K562 (cell line): ENCODE results near the gene TAF1B. TPM values are rescaled to one million over a fixed set of nuclear protein-coding genes. Genes with fewer than 3 reads are reported as not detected.

ENCODE experiments used
- ATAC-seq: fragments of 200-7000 bp; cut with Tn5 transposase; 3 replicates; pipeline ENCODE4 v1.9.1; 2020; ENCODE audit warnings: moderate library complexity
- BruUV-seq: library from RNA; stranded (reverse); fragments of 400-500 nt; replicated peaks from 2 replicates; lab custom pipeline; 2021; lab: Mats Ljungman, UMichigan
- CTCF ChIA-PET: fragments of 300-600 bp; formaldehyde crosslinking; extraction: SDS; loops from one replicate; lab custom pipeline; 2021; ENCODE audit warnings: low intra/inter-chr PET ratio; lab: Yijun Ruan, JAX
- POLR2A ChIA-PET: fragments of 300-600, 350-650 bp; sonication (Branson Sonifier 250); formaldehyde crosslinking; extraction: SDS; loops from one replicate; lab custom pipeline; 2021; ENCODE audit warnings: antibody characterized with exemption, inconsistent platforms; lab: Yijun Ruan, JAX
- DNase-seq, 4 experiments: peaks; one replicate each; pipeline versions ENCODE4 v3.0.0 to v3.0.0-alpha.2; 2011 to 2018; ENCODE audit warnings: low spot score in 3 of 4, mixed read lengths in 3 of 4; ENCODE audit errors: extremely low read depth in 1 of 4
- FAIRE-seq: peaks from 2 replicates; lab custom pipeline; 2011; peaks lifted over from hg19 to GRCh38; lab: Jason Lieb, UNC
- H2AFZ ChIP-seq: 2 replicates; pipeline ENCODE4 v1.6.0; 2011; ENCODE audit warnings: low read depth, low read length, control low read depth, inconsistent platforms
- H3K27ac ChIP-seq: fragments of 200-600 bp; 3 replicates; pipeline ENCODE4 v1.8.0; 2011; ENCODE audit warnings: low read depth, mild to moderate bottlenecking, control low read depth, inconsistent platforms, low read length, moderate library complexity, mixed read lengths; ENCODE audit errors: extremely low read depth
- H3K27me3 ChIP-seq, 2 experiments: fragments of 300-600 bp in 1 of 2; 2 replicates in 1 of 2; 3 replicates in 1 of 2; pipeline versions ENCODE4 v1.6.0 to v1.8.0; 2011; ENCODE audit warnings: inconsistent platforms in 2 of 2, low read length in 2 of 2, mild to moderate bottlenecking in 1 of 2, mixed read lengths in 1 of 2, moderate library complexity in 1 of 2; ENCODE audit not compliant: control insufficient read depth in 2 of 2, insufficient read depth in 2 of 2
- H3K36me3 ChIP-seq: fragments of 300-600 bp; 3 replicates; pipeline ENCODE4 v1.8.0; 2011; ENCODE audit warnings: mild to moderate bottlenecking, low read length, inconsistent platforms; ENCODE audit not compliant: control insufficient read depth, insufficient read depth
- H3K4me1 ChIP-seq, 2 experiments: fragments of 200-600 bp in 1 of 2; replicated peaks in 1 of 2; 2 replicates in 1 of 2; 3 replicates in 1 of 2; pipeline versions ENCODE4 v1.5.1 to v1.8.0; 2011; ENCODE audit warnings: inconsistent platforms in 2 of 2, low read length in 2 of 2, mild to moderate bottlenecking in 1 of 2, mixed read lengths in 1 of 2, moderate library complexity in 1 of 2; ENCODE audit not compliant: control insufficient read depth in 2 of 2, insufficient read depth in 2 of 2
- H3K4me2 ChIP-seq: 2 replicates; pipeline ENCODE4 v1.6.1; 2011; ENCODE audit warnings: low read length, control low read depth, inconsistent platforms, mixed read lengths; ENCODE audit not compliant: insufficient read depth
- H3K4me3 ChIP-seq: fragments of 200-600 bp; sonication (generic), shearing (Covaris generic); 2 replicates; pipeline ENCODE4 v1.5.1; 2016; ENCODE audit warnings: control low read depth, inconsistent platforms
- H3K79me2 ChIP-seq: fragments of 200-600 bp; 3 replicates; pipeline ENCODE4 v1.8.0; 2011; ENCODE audit warnings: low read length, inconsistent platforms; ENCODE audit not compliant: control insufficient read depth, insufficient read depth
- H3K9ac ChIP-seq, 2 experiments: 2 replicates each; pipeline versions ENCODE4 v1.6.0 to v1.6.1; 2011; ENCODE audit warnings: low read depth in 2 of 2, low read length in 2 of 2, control low read depth in 1 of 2, inconsistent platforms in 1 of 2, mild to moderate bottlenecking in 1 of 2, mixed read lengths in 1 of 2; ENCODE audit not compliant: insufficient read depth in 1 of 2
- H3K9me1 ChIP-seq: one replicate; pipeline ENCODE4 v1.6.0; 2011; ENCODE audit warnings: inconsistent platforms, mild to moderate bottlenecking, low read length, moderate library complexity; ENCODE audit not compliant: control insufficient read depth, insufficient read depth
- H3K9me3 ChIP-seq: replicated peaks from 2 replicates; pipeline ENCODE4 v1.5.1; 2011; ENCODE audit warnings: low read depth, low read length, inconsistent platforms; ENCODE audit not compliant: control insufficient read depth, insufficient read depth
- H4K20me1 ChIP-seq: replicated peaks from 2 replicates; pipeline ENCODE4 v1.6.1; 2011; ENCODE audit warnings: low read length, inconsistent platforms, mixed read lengths; ENCODE audit not compliant: control insufficient read depth, insufficient read depth
- CHD1 ChIP-seq: fragments of 200-600 bp; sonication (generic); IDR thresholded peaks from one replicate; pipeline ENCODE4 v1.6.1; 2012; ENCODE audit warnings: mild to moderate bottlenecking, moderate library complexity, low read length, inconsistent platforms
- HCFC1 ChIP-seq: IDR thresholded peaks from 2 replicates; pipeline ENCODE4 v1.6.1; 2012; ENCODE audit warnings: low read depth, low read length, improper control_type of control experiment
- RNF2 ChIP-seq: sonication (generic); IDR thresholded peaks from 2 replicates; pipeline ENCODE4 v1.6.1; 2016
- ZBTB40 ChIP-seq, 2 experiments: fragments of 450-650 bp in 1 of 2; sonication (generic) in 1 of 2; formaldehyde crosslinking in 1 of 2; IDR thresholded peaks; 2 replicates each; pipeline versions ENCODE4 v1.7.1 to v1.9.0; 2016 to 2022; ENCODE audit warnings: inconsistent platforms in 1 of 2, mild to moderate bottlenecking in 1 of 2, missing genetic modification reagents in 1 of 2
- WGBS: fragments of 100-300 bp; shearing (Covaris generic); methylation state at CpG from one replicate; pipeline ENCODE4 v1.1.6; 2016; ENCODE audit warnings: low coverage, mixed read lengths; ENCODE audit not compliant: insufficient coverage; ENCODE audit errors: missing lambda C conversion rate; 5-methylcytosine and 5-hydroxymethylcytosine counted together
- in situ Hi-C: fragments of 300-500 bp; cut with MboI; formaldehyde crosslinking; loops from 4 replicates; pipeline ENCODE4 v1.15.0; 2018; ENCODE audit warnings: inconsistent platforms, mixed read lengths
- intact Hi-C: fragments of 100-400 bp; cut with micrococcal nuclease; formaldehyde crosslinking; loops from 2 replicates; pipeline ENCODE4 v1.14.2; 2022
- polyA plus RNA-seq, 8 experiments: library from polyadenylated mRNA; depleted of rRNA in 4 of 8; stranded (reverse) in 5 of 8; unstranded in 3 of 8; fragments of >200 nt; fragmentation: Nextera tagmentation in 2 of 8; fragmentation: Illumina TruSeq in 1 of 8; extraction: Ambion mirVana in 2 of 8; extraction: Trizol in 1 of 8; gene quantifications; 2 replicates each; pipeline versions ENCODE4 v1.2.1 to v1.2.3, GENCODE V29; 2011 to 2014; ENCODE audit warnings: inconsistent platforms in 1 of 8, missing spikeins in 1 of 8
- total RNA-seq, 7 experiments: library from RNA; depleted of rRNA in 6 of 7; stranded (reverse); fragments of >200 nt in 6 of 7; fragmentation: Illumina TruSeq in 2 of 7; extraction: Trizol in 2 of 7; gene quantifications; 2 replicates each; pipeline versions ENCODE4 v1.2.1 to v1.2.3, GENCODE V29; 2011 to 2021; ENCODE audit warnings: low replicate concordance in 1 of 7

TAF1B gene
- total and polyA plus RNA-seq, 9 of the 15 experiments (the other 6 are each of a cell fraction or from before 2014, with no cell fraction given), result 8.8 to 25.1 (median 17.3) TPM

- no peak overlapping the region for H3K4me2 ChIP-seq
- no peaks in the 10 kb centered on the region for H4K20me1 ChIP-seq
- BruUV-seq, result no TSS peak
- no peak overlapping the region for H2AFZ ChIP-seq
- no peak overlapping the region for H3K9ac ChIP-seq
- CTCF ChIA-PET, result no interaction called here
- H3K36me3 ChIP-seq, result no peaks in the 10 kb centered on the region
- no peak for ATAC-seq
- POLR2A ChIA-PET, result interaction anchor here (0.6 kb wide), 1 partner anchor 142 kb away, joined by 3 read pairs; no protein-coding TSS in a partner anchor
- no peaks in the 10 kb centered on the region for H3K9me3 ChIP-seq
- no peak for FAIRE-seq
- intact Hi-C loops, result no loop called here
- H3K4me1 ChIP-seq, result peaks cover under 1 to 10% of the 10 kb centered on the region in 2 experiments; a peak in 4 of 5 replicates
- no peak overlapping the region for H3K4me3 ChIP-seq
- H3K27ac ChIP-seq, result no peak overlapping the region
- no peak for TF ChIP-seq HCFC1
- no peak for TF ChIP-seq CHD1
- 74% methylated on average over 9 of the region's 13 CpGs for WGBS
- no peaks in the 10 kb centered on the region for H3K79me2 ChIP-seq
- no peaks in the 10 kb centered on the region for H3K27me3 ChIP-seq
- no peaks in the 10 kb centered on the region for H3K9me1 ChIP-seq
- DNase-seq, result no peak
- in situ Hi-C loops, result loop anchor here (25.0 kb wide), 1 partner anchor 843 kb away; no protein-coding TSS in a partner anchor
These were observed 23.7 kb upstream of the TAF1B start for GRCh38 chr2:9819551-9819950.

- Histone ChIP-seq H4K20me1 (no peaks in the 10 kb centered on the region), H3K9ac (no peak overlapping the region), H3K79me2 (no peaks in the 10 kb centered on the region), H3K27ac (no peak overlapping the region), H3K9me3 (no peaks in the 10 kb centered on the region), H3K27me3 (no peaks in the 10 kb centered on the region), H3K36me3 (no peaks in the 10 kb centered on the region), H3K4me3 (no peak overlapping the region), H3K4me2 (no peak overlapping the region), H2AFZ (no peak overlapping the region), H3K9me1 (no peaks in the 10 kb centered on the region), H3K4me1 (peaks cover 0 to 8% of the 10 kb centered on the region in 2 experiments; a peak in 3 of 5 replicates)
- WGBS, result 71% methylated on average over 25 of the region's 32 CpGs
- no peak for DNase-seq
- ChIA-PET POLR2A (interaction anchor here (0.6 kb wide), 1 partner anchor 141 kb away, joined by 3 read pairs; no protein-coding TSS in a partner anchor), CTCF (no interaction called here)
- no TSS peak for BruUV-seq
- in situ Hi-C loops (loop anchor here (25.0 kb wide), 1 partner anchor 842 kb away; no protein-coding TSS in a partner anchor), intact Hi-C loops (no loop called here)
- FAIRE-seq, result no peak
- ATAC-seq, result no peak
- TF ChIP-seq ZBTB40 (IDR thresholded peaks at IDR 0.05) (no peak), ZBTB40 (CRISPR knock-in tag; IDR thresholded peaks at IDR 0.05) (no peak), RNF2 (no peak)
These were observed 23.0 kb upstream of the TAF1B start for GRCh38 chr2:9820020-9820973.
